ENCODE results near the gene CCSER1. TPM values are rescaled to one million over a fixed set of nuclear protein-coding genes. Genes with fewer than 3 reads are reported as not detected.

CCSER1 gene
- polyA plus RNA-seq, 1 donor from 2014 or later, result 20.8 TPM

GRCh38 chr4:90122355-90122748, 4.8 kb upstream of the CCSER1 start:
- H4K20me1 ChIP-seq (ENCODE audit: insufficient read depth), result no peaks in the 10 kb centered on the region
- H3K9ac ChIP-seq (ENCODE audit: low read length), result no peak overlapping the region
- no peaks in the 10 kb centered on the region for H3K9me2 ChIP-seq (ENCODE audit: insufficient read depth, low read length)
- H3K4me3 ChIP-seq (ENCODE audit: low read length), result no peak overlapping the region
- H3K27me3 ChIP-seq (ENCODE audit: insufficient read depth, low read depth, low read length), result no peaks in the 10 kb centered on the region
- no peak overlapping the region for H2AFZ ChIP-seq (ENCODE audit: low read depth, low read length)
- TF ChIP-seq POLR2AphosphoS5 (IDR thresholded peaks at IDR 0.05) (no peak), SMC3 (conservative IDR thresholded peaks at IDR 0.05; ENCODE audit: poor library complexity) (no peak), REST (IDR thresholded peaks at IDR 0.05; ENCODE audit: borderline replicate concordance) (no peak), EZH2 (IDR thresholded peaks at IDR 0.05; ENCODE audit: borderline replicate concordance, insufficient read depth, low read length, poor library complexity, severe bottlenecking) (no peak), TAF1 (IDR thresholded peaks at IDR 0.05; ENCODE audit: low read depth) (no peak), EP300 (conservative IDR thresholded peaks at IDR 0.05; ENCODE audit: poor library complexity, severe bottlenecking) (no peak), MXI1 (conservative IDR thresholded peaks at IDR 0.05; ENCODE audit: poor library complexity, severe bottlenecking) (no peak), RAD21 (conservative IDR thresholded peaks at IDR 0.05) (no peak)
- TF ChIP-seq, protein P1, sequence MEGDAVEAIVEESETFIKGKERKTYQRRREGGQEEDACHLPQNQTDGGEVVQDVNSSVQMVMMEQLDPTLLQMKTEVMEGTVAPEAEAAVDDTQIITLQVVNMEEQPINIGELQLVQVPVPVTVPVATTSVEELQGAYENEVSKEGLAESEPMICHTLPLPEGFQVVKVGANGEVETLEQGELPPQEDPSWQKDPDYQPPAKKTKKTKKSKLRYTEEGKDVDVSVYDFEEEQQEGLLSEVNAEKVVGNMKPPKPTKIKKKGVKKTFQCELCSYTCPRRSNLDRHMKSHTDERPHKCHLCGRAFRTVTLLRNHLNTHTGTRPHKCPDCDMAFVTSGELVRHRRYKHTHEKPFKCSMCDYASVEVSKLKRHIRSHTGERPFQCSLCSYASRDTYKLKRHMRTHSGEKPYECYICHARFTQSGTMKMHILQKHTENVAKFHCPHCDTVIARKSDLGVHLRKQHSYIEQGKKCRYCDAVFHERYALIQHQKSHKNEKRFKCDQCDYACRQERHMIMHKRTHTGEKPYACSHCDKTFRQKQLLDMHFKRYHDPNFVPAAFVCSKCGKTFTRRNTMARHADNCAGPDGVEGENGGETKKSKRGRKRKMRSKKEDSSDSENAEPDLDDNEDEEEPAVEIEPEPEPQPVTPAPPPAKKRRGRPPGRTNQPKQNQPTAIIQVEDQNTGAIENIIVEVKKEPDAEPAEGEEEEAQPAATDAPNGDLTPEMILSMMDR (IDR thresholded peaks at IDR 0.05; ENCODE audit: poor library complexity, severe bottlenecking), result no peak
- H3F3A ChIP-seq (ENCODE audit: insufficient read depth, low read length, poor library complexity, severe bottlenecking), result no peaks in the 10 kb centered on the region
- no peaks in the 10 kb centered on the region for H3K9me3 ChIP-seq (ENCODE audit: low read length)
- no peaks in the 10 kb centered on the region for H3K36me3 ChIP-seq (ENCODE audit: insufficient read depth, low read length)
- H3K4me2 ChIP-seq (ENCODE audit: low read length), result no peak overlapping the region
- H3K27ac ChIP-seq (ENCODE audit: low read length), result no peak overlapping the region
- no peaks in the 10 kb centered on the region for H3K79me2 ChIP-seq (replicated peaks; ENCODE audit: insufficient read depth, low read length)

- no peaks in the 10 kb centered on the region for H3K36me3 ChIP-seq (ENCODE audit: insufficient read depth, low read length)
- no peaks in the 10 kb centered on the region for H4K20me1 ChIP-seq (ENCODE audit: insufficient read depth)
- TF ChIP-seq POLR2AphosphoS5 (IDR thresholded peaks at IDR 0.05), result no peak
- no peak for TF ChIP-seq RAD21 (conservative IDR thresholded peaks at IDR 0.05)
- no peak for TF ChIP-seq MXI1 (conservative IDR thresholded peaks at IDR 0.05; ENCODE audit: poor library complexity, severe bottlenecking)
- no peak for TF ChIP-seq EZH2 (IDR thresholded peaks at IDR 0.05; ENCODE audit: borderline replicate concordance, insufficient read depth, low read length, poor library complexity, severe bottlenecking)
- TF ChIP-seq SMC3 (conservative IDR thresholded peaks at IDR 0.05; ENCODE audit: poor library complexity), result no peak
- no peak overlapping the region for H3K4me3 ChIP-seq (ENCODE audit: low read length)
- H3K9me2 ChIP-seq (ENCODE audit: insufficient read depth, low read length), result no peaks in the 10 kb centered on the region
- H3K27ac ChIP-seq (ENCODE audit: low read length), result no peak overlapping the region
- H3K27me3 ChIP-seq (ENCODE audit: insufficient read depth, low read depth, low read length), result no peaks in the 10 kb centered on the region
- no peak overlapping the region for H3K4me2 ChIP-seq (ENCODE audit: low read length)
- no peaks in the 10 kb centered on the region for H3K9me3 ChIP-seq (ENCODE audit: low read length)
- H3F3A ChIP-seq (ENCODE audit: insufficient read depth, low read length, poor library complexity, severe bottlenecking), result no peaks in the 10 kb centered on the region
- H3K79me2 ChIP-seq (replicated peaks; ENCODE audit: insufficient read depth, low read length), result no peaks in the 10 kb centered on the region
- H2AFZ ChIP-seq (ENCODE audit: low read depth, low read length), result no peak overlapping the region
- H3K9ac ChIP-seq (ENCODE audit: low read length), result no peak overlapping the region
Observed at GRCh38 chr4:90124276-90124675, 2.9 kb upstream of the CCSER1 start.

All from neural cell (in vitro differentiated cells).